ENCODE data around the gene DAD1. TPM values are rescaled to one million over a fixed set of nuclear protein-coding genes. Genes with fewer than 3 reads are reported as not detected.
A peak's percentile ranks its signal among the peaks of the same experiment; 100 is the strongest.
"Not testable (repeated sequence)": the region's sequence is repeated elsewhere in the genome, so short reads cannot be mapped to it uniquely, and the experiment has no call there.

The DAD1 gene
- total and polyA plus RNA-seq, 2 of the 8 experiments (the other 6 are each of a cell fraction or from before 2014, with no cell fraction given): 131 to 440 TPM

DNA sequence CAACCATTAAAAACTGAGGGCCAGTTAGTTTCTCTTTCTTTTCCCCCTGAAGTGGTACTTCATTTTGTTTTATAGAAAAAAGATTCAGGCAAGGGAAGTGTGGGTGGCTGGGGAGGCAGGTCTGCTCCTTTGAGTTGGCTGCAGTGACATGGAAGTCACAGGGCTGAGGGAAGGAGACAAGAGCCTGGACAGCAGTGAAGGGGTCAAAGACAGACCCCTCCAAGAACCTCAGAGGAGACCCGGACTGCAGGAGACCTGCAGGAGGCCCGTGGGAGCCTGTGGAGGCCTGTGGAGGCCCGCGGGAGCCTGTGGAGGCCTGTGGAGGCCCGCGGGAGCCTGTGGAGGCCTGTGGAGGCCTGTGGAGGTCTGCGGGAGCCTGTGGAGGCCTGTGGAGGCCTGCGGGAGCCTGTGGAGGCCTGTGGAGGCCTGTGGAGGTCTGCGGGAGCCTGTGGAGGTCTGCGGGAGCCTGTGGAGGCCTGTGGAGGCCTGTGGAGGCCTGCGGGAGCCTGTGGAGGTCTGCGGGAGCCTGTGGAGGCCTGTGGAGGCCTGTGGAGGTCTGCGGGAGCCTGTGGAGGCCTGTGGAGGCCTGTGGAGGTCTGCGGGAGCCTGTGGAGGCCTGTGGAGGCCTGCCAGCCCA is 35.0 kb downstream of the DAD1 start:
- H2BK20ac ChIP-seq (ENCODE audit: low read length); H3K23ac ChIP-seq (ENCODE audit: insufficient read length); H3K4me3 ChIP-seq (ENCODE audit: extremely low read depth in 1 of 4, insufficient read depth in 2 of 4, low read depth in 3 of 4, low read length in 4 of 4); H2BK5ac ChIP-seq (ENCODE audit: low read depth, low read length); H3K27me3 ChIP-seq (replicated peaks in 1 of 4; ENCODE audit: control insufficient read depth in 3 of 4, extremely low read depth in 1 of 4, insufficient read depth in 3 of 4, low read length in 3 of 4); H2BK15ac ChIP-seq (ENCODE audit: low read length); H3K56ac ChIP-seq (replicated peaks; ENCODE audit: insufficient read length, low read depth, low read length); FAIRE-seq; H3K23me2 ChIP-seq (ENCODE audit: low read depth, low read length); H3K79me2 ChIP-seq (ENCODE audit: control insufficient read depth in 1 of 2, insufficient read depth in 2 of 2, low read length in 2 of 2); H3K36me3 ChIP-seq (ENCODE audit: control insufficient read depth in 2 of 4, insufficient read depth in 4 of 4, low read length in 3 of 4); H3K27ac ChIP-seq (ENCODE audit: low read depth, low read length); H4K91ac ChIP-seq (replicated peaks; ENCODE audit: insufficient read length, low read length); POLR2A ChIA-PET (ENCODE audit: partially characterized antibody); H3K9me3 ChIP-seq (ENCODE audit: insufficient read depth in 2 of 2, low read depth in 1 of 2, low read length in 1 of 2); H2BK120ac ChIP-seq (replicated peaks; ENCODE audit: low read depth, low read length); H3K9ac ChIP-seq (replicated peaks in 1 of 4; ENCODE audit: extremely low read depth in 1 of 4, low read depth in 3 of 4, low read length in 3 of 4); H2AFZ ChIP-seq (ENCODE audit: low read length); H4K8ac ChIP-seq (ENCODE audit: extremely low read depth, insufficient read depth, low read length); H4K5ac ChIP-seq (ENCODE audit: insufficient read length, low read depth, low read length); DNase-seq (ENCODE audit: low read depth in 1 of 2, low spot score in 2 of 2); H2AK5ac ChIP-seq (ENCODE audit: low read depth, low read length); H3K4me2 ChIP-seq (ENCODE audit: insufficient read depth in 1 of 2, low read depth in 2 of 2, low read length in 2 of 2); H3K18ac ChIP-seq (ENCODE audit: extremely low read depth, low read length); H3K14ac ChIP-seq (ENCODE audit: insufficient read length); H3K79me1 ChIP-seq (ENCODE audit: low read depth, low read length); H3K4ac ChIP-seq (replicated peaks; ENCODE audit: insufficient read length, low read depth, low read length); H4K20me1 ChIP-seq (replicated peaks in 1 of 2; ENCODE audit: control insufficient read depth in 1 of 2, insufficient read depth in 2 of 2, low read length in 2 of 2): not testable (repeated sequence)
- H2BK12ac ChIP-seq (ENCODE audit: low read depth, low read length): 0 out of 2 replicates have a peak overlapping the region, but pooled peaks have one; percentile 65
- CTCF ChIA-PET (ENCODE audit: partially characterized antibody): interaction anchor here (0.6 to 3.6 kb wide), 6 partner anchors 11 to 164 kb away, joined by 3 to 38 read pairs (median 10); no protein-coding TSS in a partner anchor
- 83% methylated on average over 4 of the region's 14 CpGs; no CpG with 5 or more reads in 1 of the 2 experiments for WGBS, 2 experiments (ENCODE audit: extremely low coverage in 1 of 2, insufficient coverage in 1 of 2, insufficient read length in 1 of 2, insufficient replicate concordance in 2 of 2, low coverage in 1 of 2, low lambda C conversion rate in 2 of 2, missing lambda C conversion rate in 1 of 2)
- H3K4me1 ChIP-seq (replicated peaks in 1 of 4; ENCODE audit: control insufficient read depth in 3 of 4, insufficient read depth in 4 of 4, low read length in 3 of 4): peaks cover 5 to 17% (median 7%) of the 10 kb centered on the region in 4 experiments
